Non-pigmented ciliary epithelial cell (primary cell): ENCODE measurements around the gene NOC4L.
"Not testable (repeated sequence)": the region's sequence is repeated elsewhere in the genome, so short reads cannot be mapped to it uniquely, and the experiment has no call there.

Experiments
- DNase-seq: peaks from one replicate; pipeline ENCODE4 v3.0.0-alpha.2; 2010; ENCODE audit warnings: low read depth

NOC4L gene

GRCh38 chr12:132123970-132124765 lies 20.1 kb upstream of the NOC4L start:
- DNase-seq: no peak

GRCh38 chr12:132124766-132125425 lies 19.4 kb upstream of the NOC4L start:
- no peak for DNase-seq

DNA sequence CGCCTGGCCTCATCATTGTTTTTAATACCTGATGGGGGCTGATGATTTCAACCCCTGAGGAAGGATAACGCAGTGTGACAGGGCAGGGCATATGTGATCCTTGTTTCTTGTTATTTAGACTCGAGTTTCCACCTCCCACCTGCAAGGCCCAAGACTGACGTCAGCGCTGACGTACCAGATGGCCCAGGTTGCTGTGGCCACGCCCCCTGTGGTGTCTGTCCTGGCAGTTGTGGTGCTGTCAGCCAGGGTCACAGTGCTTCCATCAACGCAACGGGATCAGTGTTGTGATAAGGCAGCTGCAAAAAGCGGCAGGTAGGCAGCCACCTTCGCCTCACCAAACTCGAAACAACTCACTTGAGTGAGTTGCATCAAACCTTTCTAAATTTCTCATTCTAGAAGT lies 18.5 kb upstream of the NOC4L start:
- no peak for DNase-seq

- no peak for DNase-seq
Observed at GRCh38 chr12:132127041-132127440, 17.2 kb upstream of the NOC4L start.

- no peak for DNase-seq
Observed at GRCh38 chr12:132129007-132129406, 15.2 kb upstream of the NOC4L start.

GRCh38 chr12:132130690-132131089 lies 13.6 kb upstream of the NOC4L start:
- DNase-seq: no peak

GRCh38 chr12:132131229-132131628 lies 13.0 kb upstream of the NOC4L start:
- no peak for DNase-seq

DNA sequence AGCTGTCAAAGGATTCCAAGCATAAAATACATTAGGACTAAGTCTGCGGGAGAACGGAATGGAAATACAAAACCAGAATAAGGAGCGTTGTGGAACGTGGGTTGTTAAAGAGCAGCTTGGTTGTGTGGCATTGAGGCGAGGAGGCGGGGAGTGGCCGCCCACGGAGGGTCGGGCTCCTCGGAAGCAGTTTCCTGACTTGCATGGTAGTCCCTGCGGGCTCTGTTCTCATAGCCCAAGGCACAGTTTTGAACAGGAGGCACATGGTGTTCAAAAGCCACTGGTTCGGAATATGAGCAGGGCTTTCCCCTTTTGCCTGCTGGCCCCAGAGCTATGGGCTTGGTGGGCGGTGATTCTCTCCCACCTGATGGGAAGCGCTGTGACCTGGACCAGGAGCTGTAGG lies 12.3 kb upstream of the NOC4L start:
- no peak for DNase-seq

- DNase-seq: no peak
Observed at GRCh38 chr12:132132609-132133430, 11.4 kb upstream of the NOC4L start.

GRCh38 chr12:132133952-132134652 lies 10.2 kb upstream of the NOC4L start:
- DNase-seq: no peak

DNA sequence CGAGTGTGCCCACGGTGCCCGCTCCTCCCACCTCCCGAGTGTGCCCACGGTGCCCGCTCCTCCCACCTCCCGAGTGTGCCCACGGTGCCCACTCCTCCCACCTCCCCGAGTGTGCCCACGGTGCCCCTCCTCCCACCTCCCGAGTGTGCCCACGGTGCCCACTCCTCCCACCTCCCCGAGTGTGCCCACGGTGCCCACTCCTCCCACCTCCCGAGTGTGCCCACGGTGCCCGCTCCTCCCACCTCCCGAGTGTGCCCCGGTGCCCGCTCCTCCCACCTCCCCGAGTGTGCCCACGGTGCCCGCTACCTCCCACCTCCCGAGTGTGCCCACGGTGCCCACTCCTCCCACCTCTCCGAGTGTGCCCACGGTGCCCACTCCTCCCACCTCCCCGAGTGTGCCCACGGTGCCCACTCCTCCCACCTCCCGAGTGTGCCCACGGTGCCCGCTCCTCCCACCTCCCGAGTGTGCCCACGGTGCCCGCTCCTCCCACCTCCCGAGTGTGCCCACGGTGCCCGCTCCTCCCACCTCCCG lies 9.5 kb upstream of the NOC4L start:
- not testable (repeated sequence) for DNase-seq

DNA sequence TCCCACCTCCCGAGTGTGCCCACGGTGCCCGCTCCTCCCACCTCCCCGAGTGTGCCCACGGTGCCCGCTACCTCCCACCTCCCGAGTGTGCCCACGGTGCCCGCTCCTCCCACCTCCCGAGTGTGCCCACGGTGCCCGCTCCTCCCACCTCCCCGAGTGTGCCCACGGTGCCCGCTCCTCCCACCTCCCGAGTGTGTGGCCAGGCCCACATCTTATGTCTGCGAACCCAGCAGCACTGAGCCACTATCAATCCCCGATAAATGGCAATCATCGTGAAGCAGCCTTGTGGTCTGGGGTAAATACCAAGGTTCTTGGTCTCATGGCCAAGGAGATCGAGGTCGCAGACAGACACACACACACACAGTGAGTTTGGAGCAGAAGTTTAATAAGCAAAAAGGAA lies 8.0 kb upstream of the NOC4L start:
- DNase-seq: not testable (repeated sequence)

DNA sequence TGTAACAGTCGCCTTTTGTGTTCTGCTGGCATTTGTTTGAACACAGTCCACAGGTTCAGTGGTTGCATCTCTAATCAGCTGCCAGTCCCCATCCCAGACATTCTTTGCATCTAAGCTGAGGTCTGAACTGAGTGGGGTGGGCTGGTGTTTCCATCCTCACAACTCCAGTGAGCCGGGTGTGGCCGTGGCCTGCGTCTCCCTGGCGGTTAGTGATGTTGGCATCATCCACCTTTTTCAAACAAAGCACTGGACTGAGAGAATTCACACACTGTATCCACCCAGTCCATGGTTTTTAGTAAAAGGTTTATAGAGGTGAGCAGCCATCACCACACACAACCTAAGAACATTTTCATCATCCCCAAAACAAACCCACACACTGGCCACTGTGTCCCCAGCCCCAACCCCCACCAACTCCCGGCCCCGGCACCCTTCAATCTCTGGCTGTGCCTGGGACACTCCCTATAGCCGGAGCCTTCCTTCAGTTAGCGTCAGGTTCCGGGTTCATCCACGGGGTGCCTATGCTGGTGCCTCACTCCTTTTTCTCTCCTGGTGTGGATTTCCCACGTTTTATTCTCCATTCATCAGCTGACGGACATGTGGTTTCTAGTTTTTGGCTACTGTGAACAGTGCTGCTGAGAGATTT lies 6.7 kb upstream of the NOC4L start:
- DNase-seq: no peak

DNA sequence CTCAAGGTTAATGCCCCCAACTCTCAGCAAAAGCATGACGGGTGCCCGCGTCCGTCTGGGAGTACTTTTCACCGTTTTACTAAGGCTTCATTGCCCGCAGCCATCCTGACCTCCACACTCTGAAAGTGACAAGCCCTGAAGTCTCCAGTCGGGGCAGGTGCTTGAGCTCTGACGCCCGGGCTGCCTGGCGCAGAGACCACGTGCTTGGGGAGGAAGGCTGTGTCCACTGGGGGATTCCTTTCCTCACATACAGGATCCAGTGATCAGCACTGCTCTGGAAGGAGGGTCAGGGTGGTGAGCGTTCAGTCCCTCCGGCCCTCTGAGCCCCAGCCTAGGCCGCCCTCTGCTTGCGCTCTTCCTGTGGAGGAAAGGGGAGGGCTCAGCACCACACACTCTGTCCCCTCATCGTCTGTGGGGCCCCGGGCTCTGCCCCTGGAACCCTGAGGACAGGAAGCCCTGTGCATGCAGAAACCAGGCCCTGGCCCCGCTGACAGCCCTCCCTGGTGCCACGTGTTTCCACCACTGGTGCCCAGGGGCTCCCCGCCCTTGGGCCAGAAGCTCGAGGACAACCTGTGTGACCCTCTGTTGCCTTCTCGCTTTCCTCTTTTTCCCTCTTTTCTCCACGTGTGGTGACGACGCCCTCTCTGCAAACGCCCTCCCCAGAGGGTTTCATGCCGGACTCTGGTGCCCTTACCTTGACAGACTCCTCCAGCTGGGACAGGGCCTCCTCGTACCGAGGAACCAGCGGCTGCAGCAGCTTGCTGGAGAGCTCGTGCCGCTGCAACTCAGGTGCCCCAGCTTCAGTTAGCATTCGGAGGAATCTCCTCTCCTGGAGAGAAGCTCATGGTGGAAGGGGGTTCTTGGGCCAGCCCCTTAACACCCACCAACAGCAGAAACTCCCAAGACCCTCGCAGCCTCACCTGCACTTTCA lies 5.1 kb upstream of the NOC4L start:
- DNase-seq: no peak

GRCh38 chr12:132139912-132140311 lies 4.3 kb upstream of the NOC4L start:
- no peak for DNase-seq

DNA sequence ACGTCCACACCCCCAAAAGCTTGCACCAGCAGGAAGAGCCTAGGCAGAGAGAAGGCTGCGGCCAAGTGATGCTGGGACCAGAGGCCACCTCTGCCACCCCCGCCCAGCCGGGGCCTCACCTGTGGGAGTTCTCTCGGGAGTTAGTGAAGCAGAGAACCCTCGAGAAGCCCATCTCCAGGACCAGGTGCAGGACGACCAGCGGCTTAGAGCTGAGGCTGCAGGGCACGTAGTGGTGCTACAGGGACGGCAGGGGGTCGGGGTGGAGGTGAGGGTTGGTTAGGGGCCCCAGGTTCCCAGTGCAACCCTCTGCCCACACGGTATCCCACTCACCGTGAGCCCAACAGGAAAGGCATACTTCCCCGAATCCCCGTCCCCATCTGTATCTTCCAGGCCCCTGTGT lies 3.8 kb upstream of the NOC4L start:
- DNase-seq: no peak

DNA sequence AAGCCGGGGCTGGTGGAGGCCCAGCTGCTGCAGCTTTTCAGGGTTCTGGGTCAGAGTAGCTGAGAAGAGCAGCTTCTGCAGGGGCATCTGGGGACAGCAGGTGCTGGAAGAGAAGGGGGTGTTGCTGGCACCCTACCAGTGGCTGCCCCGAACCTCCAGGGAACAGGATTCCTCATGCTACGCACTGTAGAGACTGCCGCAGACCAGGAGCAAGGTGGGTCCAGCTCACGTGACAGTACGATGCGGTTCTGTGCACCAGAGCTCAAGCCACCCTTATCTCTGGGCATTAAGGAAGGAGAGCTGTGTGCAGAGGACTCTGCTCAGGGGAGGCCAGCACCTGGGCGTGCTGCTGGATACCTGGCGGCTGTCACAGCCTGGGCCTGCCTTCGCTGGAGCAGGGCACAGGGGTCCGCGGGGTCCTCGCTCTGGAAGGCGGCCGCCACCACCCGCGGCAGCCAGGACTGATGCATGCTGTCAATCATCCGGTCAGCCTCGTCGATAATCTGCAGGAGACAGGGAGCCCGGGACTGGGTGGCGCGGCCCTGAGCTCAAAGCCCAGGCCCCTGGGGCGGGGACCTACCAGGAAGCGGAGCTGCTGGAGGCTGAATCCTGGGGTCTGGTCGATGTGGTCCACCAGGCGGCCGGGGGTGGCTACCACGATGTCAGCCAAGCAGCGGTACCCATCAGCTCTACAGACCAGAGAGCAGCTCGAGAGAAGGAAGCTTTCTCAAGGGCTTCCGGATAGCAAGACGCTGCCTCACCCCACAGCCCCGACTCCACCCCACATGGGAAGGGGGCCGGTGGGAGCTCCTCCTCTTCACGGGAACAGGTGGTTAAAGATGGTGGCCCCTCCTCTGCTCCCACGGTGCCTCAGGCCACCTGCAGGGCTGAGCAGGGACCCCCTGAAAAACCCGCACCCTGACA lies 3.1 kb upstream of the NOC4L start:
- no peak for DNase-seq

- DNase-seq: no peak
Observed at GRCh38 chr12:132141976-132142678, 2.1 kb upstream of the NOC4L start.
